ENCODE results near the gene TXNDC2. TPM values are rescaled to one million over a fixed set of nuclear protein-coding genes. Genes with fewer than 3 reads are reported as not detected.

TXNDC2 gene
- total and polyA plus RNA-seq, 9 of the 15 experiments (the other 6 are each of a cell fraction or from before 2014, with no cell fraction given) = 1.2 to 4.9 (median 2.3) TPM

DNA sequence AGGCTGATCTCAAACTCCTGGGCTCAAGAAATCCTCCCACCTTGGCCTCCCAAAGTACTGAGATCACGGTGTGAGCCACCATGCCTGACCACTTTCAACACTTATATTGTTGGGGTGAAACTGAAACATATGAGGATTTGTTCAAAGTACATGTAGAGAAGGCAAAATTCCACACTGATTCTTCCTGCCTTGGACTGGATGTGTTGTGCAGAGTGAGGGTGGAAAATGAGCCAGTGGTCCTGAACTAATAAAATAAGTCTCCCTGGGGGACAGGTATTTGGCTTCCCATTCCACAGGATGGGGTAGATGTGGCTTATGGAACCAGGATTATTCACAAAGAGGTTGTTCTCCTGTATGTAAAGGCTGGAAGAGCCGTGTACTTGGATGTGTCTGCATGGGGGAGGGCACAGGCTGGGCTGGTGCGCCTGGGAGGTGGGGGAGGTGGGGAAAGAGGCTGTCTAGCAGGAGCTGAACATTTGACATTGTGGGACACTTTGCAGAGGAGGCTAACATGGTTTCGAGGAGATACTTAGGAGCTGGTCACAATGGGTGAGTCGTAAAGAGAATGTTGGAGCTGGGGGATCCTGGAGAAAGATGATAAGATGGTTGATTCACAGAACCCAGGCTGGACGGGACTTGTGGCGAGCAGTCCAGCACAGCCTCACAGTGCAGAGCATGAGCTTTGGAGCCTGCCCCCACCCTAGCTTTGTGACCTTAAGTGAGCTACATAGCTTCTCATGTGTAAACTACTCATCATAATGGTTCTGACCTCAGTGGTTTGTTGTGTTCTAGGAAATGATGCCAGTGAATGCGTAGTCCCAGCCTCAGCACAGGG lies at the start of gene TXNDC2 (continued):
- TF ChIP-seq, protein P1, sequence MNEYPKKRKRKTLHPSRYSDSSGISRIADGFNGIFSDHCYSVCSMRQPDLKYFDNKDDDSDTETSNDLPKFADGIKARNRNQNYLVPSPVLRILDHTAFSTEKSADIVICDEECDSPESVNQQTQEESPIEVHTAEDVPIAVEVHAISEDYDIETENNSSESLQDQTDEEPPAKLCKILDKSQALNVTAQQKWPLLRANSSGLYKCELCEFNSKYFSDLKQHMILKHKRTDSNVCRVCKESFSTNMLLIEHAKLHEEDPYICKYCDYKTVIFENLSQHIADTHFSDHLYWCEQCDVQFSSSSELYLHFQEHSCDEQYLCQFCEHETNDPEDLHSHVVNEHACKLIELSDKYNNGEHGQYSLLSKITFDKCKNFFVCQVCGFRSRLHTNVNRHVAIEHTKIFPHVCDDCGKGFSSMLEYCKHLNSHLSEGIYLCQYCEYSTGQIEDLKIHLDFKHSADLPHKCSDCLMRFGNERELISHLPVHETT (CRISPR knock-in tag; conservative IDR thresholded peaks at IDR 0.05 in 1 of 2, IDR thresholded peaks at IDR 0.05 in 1 of 2) = peak in 1 of 2 experiments; percentile 70; a peak in 2 of 4 replicates
- TF ChIP-seq, protein P2, sequence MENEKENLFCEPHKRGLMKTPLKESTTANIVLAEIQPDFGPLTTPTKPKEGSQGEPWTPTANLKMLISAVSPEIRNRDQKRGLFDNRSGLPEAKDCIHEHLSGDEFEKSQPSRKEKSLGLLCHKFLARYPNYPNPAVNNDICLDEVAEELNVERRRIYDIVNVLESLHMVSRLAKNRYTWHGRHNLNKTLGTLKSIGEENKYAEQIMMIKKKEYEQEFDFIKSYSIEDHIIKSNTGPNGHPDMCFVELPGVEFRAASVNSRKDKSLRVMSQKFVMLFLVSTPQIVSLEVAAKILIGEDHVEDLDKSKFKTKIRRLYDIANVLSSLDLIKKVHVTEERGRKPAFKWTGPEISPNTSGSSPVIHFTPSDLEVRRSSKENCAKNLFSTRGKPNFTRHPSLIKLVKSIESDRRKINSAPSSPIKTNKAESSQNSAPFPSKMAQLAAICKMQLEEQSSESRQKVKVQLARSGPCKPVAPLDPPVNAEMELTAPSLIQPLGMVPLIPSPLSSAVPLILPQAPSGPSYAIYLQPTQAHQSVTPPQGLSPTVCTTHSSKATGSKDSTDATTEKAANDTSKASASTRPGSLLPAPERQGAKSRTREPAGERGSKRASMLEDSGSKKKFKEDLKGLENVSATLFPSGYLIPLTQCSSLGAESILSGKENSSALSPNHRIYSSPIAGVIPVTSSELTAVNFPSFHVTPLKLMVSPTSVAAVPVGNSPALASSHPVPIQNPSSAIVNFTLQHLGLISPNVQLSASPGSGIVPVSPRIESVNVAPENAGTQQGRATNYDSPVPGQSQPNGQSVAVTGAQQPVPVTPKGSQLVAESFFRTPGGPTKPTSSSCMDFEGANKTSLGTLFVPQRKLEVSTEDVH (IDR thresholded peaks at IDR 0.05; ENCODE audit: low read depth, partially characterized antibody) = no peak
- TF ChIP-seq, protein P3, sequence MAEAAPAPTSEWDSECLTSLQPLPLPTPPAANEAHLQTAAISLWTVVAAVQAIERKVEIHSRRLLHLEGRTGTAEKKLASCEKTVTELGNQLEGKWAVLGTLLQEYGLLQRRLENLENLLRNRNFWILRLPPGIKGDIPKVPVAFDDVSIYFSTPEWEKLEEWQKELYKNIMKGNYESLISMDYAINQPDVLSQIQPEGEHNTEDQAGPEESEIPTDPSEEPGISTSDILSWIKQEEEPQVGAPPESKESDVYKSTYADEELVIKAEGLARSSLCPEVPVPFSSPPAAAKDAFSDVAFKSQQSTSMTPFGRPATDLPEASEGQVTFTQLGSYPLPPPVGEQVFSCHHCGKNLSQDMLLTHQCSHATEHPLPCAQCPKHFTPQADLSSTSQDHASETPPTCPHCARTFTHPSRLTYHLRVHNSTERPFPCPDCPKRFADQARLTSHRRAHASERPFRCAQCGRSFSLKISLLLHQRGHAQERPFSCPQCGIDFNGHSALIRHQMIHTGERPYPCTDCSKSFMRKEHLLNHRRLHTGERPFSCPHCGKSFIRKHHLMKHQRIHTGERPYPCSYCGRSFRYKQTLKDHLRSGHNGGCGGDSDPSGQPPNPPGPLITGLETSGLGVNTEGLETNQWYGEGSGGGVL (CRISPR knock-in tag; IDR thresholded peaks at IDR 0.05) = no peak
- TF ChIP-seq NRF1 (conservative IDR thresholded peaks at IDR 0.05 in 1 of 2, IDR thresholded peaks at IDR 0.05 in 1 of 2) (peak in 1 of 2 experiments; percentile 30; a peak in 3 of 4 replicates), PHF21A (IDR thresholded peaks at IDR 0.05; ENCODE audit: borderline replicate concordance, low read depth) (no peak), ZNF778 (CRISPR knock-in tag; IDR thresholded peaks at IDR 0.05) (no peak), NCOR1 (IDR thresholded peaks at IDR 0.05) (no peak), RB1 (IDR thresholded peaks at IDR 0.05; ENCODE audit: low read depth) (no peak), CXXC5 (CRISPR knock-in tag; IDR thresholded peaks at IDR 0.05) (peak; percentile 49; the same call in 1 of the 2 replicates), TEAD1 (CRISPR knock-in tag; IDR thresholded peaks at IDR 0.05) (0 out of 4 replicates have a peak, but pooled peaks of 1 of the 2 experiments have one; percentile 5), JUNB (CRISPR knock-in tag; conservative IDR thresholded peaks at IDR 0.05) (no peak), HNRNPUL1 (IDR thresholded peaks at IDR 0.05; ENCODE audit: low read length) (no peak), HNRNPLL (IDR thresholded peaks at IDR 0.05; ENCODE audit: low read depth, low read length, poor library complexity, severe bottlenecking) (no peak), ZNF589 (CRISPR knock-in tag; IDR thresholded peaks at IDR 0.05; ENCODE audit: low read depth) (peak; percentile 69; the same call in 1 of the 2 replicates), SMAD4 (CRISPR knock-in tag; conservative IDR thresholded peaks at IDR 0.05) (peak; percentile 90), SAP30 (IDR thresholded peaks at IDR 0.05; ENCODE audit: borderline replicate concordance, insufficient read depth, low read depth, low read length, poor library complexity, severe bottlenecking) (no peak), ARHGAP35 (IDR thresholded peaks at IDR 0.05; ENCODE audit: partially characterized antibody) (no peak), NR1H2 (CRISPR knock-in tag; IDR thresholded peaks at IDR 0.05) (no peak)
- TF ChIP-seq, protein P4, sequence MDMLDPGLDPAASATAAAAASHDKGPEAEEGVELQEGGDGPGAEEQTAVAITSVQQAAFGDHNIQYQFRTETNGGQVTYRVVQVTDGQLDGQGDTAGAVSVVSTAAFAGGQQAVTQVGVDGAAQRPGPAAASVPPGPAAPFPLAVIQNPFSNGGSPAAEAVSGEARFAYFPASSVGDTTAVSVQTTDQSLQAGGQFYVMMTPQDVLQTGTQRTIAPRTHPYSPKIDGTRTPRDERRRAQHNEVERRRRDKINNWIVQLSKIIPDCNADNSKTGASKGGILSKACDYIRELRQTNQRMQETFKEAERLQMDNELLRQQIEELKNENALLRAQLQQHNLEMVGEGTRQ (CRISPR knock-in tag; IDR thresholded peaks at IDR 0.05) = no peak

Data from K562 (cell line).